IMR-90 (cell line): Measurements from ENCODE around the gene AMD1. TPM values are rescaled to one million over a fixed set of nuclear protein-coding genes. Genes with fewer than 3 reads are reported as not detected.

Experiments
- ATAC-seq: fragments of 200-7000 bp; cut with Tn5 transposase; 2 replicates; pipeline ENCODE4 v1.9.1; 2020; ENCODE audit warnings: low read depth, mild to moderate bottlenecking, moderate library complexity
- BruUV-seq: library from RNA; stranded (reverse); fragments of 400-500 nt; replicated peaks from 2 replicates; lab custom pipeline; 2021; lab: Mats Ljungman, UMichigan
- CTCF ChIA-PET: fragments of 300-600 bp; formaldehyde crosslinking; extraction: SDS; loops from one replicate; lab custom pipeline; 2021; ENCODE audit warnings: antibody characterized with exemption; lab: Yijun Ruan, JAX
- POLR2A ChIA-PET: fragments of 300-600 bp; sonication (Branson Sonifier 250); formaldehyde crosslinking; loops from one replicate; lab custom pipeline; 2022; ENCODE audit warnings: antibody characterized with exemption; ENCODE audit not compliant: unreplicated experiment; lab: Charles Lee
- DNase-seq: peaks from one replicate; pipeline ENCODE4 v3.0.0; 2013
- H2AFZ ChIP-seq: replicated peaks from 2 replicates; pipeline ENCODE3; 2013; ENCODE audit warnings: low read length, mild to moderate bottlenecking; ENCODE audit not compliant: poor library complexity
- H2AK5ac ChIP-seq: 2 replicates; pipeline ENCODE4 v1.6.1; 2013; ENCODE audit warnings: low read depth, low read length, inconsistent platforms
- H2AK9ac ChIP-seq: replicated peaks from 2 replicates; pipeline ENCODE3; 2013; ENCODE audit warnings: mild to moderate bottlenecking, low read depth, low read length, moderate library complexity; ENCODE audit not compliant: poor library complexity
- H2BK120ac ChIP-seq: 2 replicates; pipeline ENCODE4 v1.6.1; 2013; ENCODE audit warnings: low read depth, low read length, inconsistent platforms
- H2BK15ac ChIP-seq: 3 replicates; pipeline ENCODE4 v1.6.1; 2013; ENCODE audit warnings: low read depth, low read length, inconsistent platforms
- H2BK20ac ChIP-seq: 2 replicates; pipeline ENCODE4 v1.6.1; 2013; ENCODE audit warnings: low read depth, mild to moderate bottlenecking, inconsistent platforms, low read length, moderate library complexity
- H2BK5ac ChIP-seq: 2 replicates; pipeline ENCODE4 v1.6.1; 2013; ENCODE audit warnings: mild to moderate bottlenecking, low read depth, low read length, inconsistent platforms; ENCODE audit not compliant: poor library complexity, severe bottlenecking
- H3K14ac ChIP-seq: replicated peaks from 2 replicates; pipeline ENCODE4 v1.6.1; 2013; ENCODE audit warnings: low read depth, low read length, inconsistent platforms
- H3K18ac ChIP-seq: 2 replicates; pipeline ENCODE4 v1.6.1; 2013; ENCODE audit warnings: low read depth, low read length, control low read depth
- H3K23ac ChIP-seq: 2 replicates; pipeline ENCODE4 v1.6.1; 2013; ENCODE audit warnings: low read depth, low read length, inconsistent platforms
- H3K27ac ChIP-seq: 2 replicates; pipeline ENCODE4 v1.5.1; 2013; ENCODE audit warnings: mild to moderate bottlenecking, control low read depth, low read length; ENCODE audit not compliant: insufficient read depth
- H3K27me3 ChIP-seq: 2 replicates; pipeline ENCODE4 v1.6.1; 2013; ENCODE audit warnings: low read length; ENCODE audit not compliant: control insufficient read depth, insufficient read depth
- H3K36me3 ChIP-seq: 2 replicates; pipeline ENCODE4 v1.6.1; 2013; ENCODE audit warnings: low read length, mixed read lengths; ENCODE audit not compliant: control insufficient read depth, insufficient read depth
- H3K4ac ChIP-seq: 2 replicates; pipeline ENCODE4 v1.6.1; 2013; ENCODE audit warnings: low read depth, low read length, inconsistent platforms
- H3K4me1 ChIP-seq: 2 replicates; pipeline ENCODE4 v1.6.1; 2013; ENCODE audit warnings: low read length, mixed read lengths; ENCODE audit not compliant: control insufficient read depth, insufficient read depth
- H3K4me2 ChIP-seq: 2 replicates; pipeline ENCODE4 v1.6.1; 2013; ENCODE audit warnings: low read depth, mild to moderate bottlenecking, control low read depth, low read length, moderate library complexity
- H3K4me3 ChIP-seq: 2 replicates; pipeline ENCODE4 v1.5.1; 2013; ENCODE audit warnings: low read depth, mild to moderate bottlenecking, control low read depth, low read length, moderate library complexity; ENCODE audit not compliant: insufficient read depth
- H3K56ac ChIP-seq: 2 replicates; pipeline ENCODE4 v1.6.1; 2013; ENCODE audit warnings: low read length, inconsistent platforms; ENCODE audit not compliant: insufficient read depth; ENCODE audit errors: extremely low read depth
- H3K79me1 ChIP-seq, 2 experiments: 2 replicates each; pipeline ENCODE4 v1.6.1; 2013; ENCODE audit warnings: low read length in 2 of 2, inconsistent platforms in 1 of 2, low read depth in 1 of 2
- H3K9ac ChIP-seq: 2 replicates; pipeline ENCODE4 v1.6.1; 2013; ENCODE audit warnings: low read depth, low read length, control low read depth
- H3K9me1 ChIP-seq: 2 replicates; pipeline ENCODE4 v1.6.1; 2013; ENCODE audit warnings: low read length, inconsistent platforms; ENCODE audit not compliant: insufficient read depth
- H3K9me3 ChIP-seq: 2 replicates; pipeline ENCODE4 v1.6.1; 2013; ENCODE audit warnings: low read length; ENCODE audit not compliant: control insufficient read depth, insufficient read depth
- H4K20me1 ChIP-seq: 2 replicates; pipeline ENCODE4 v1.6.1; 2013; ENCODE audit warnings: low read length, inconsistent platforms; ENCODE audit not compliant: insufficient read depth
- H4K5ac ChIP-seq: 2 replicates; pipeline ENCODE4 v1.6.1; 2013; ENCODE audit warnings: mild to moderate bottlenecking, low read depth, low read length, control low read depth
- H4K8ac ChIP-seq, 2 experiments: 2 replicates each; pipeline ENCODE4 v1.6.1; 2013; ENCODE audit warnings: low read depth in 2 of 2, low read length in 2 of 2, control low read depth in 1 of 2, inconsistent platforms in 1 of 2
- H4K91ac ChIP-seq: 2 replicates; pipeline ENCODE4 v1.6.1; 2013; ENCODE audit warnings: low read depth, low read length, inconsistent platforms; ENCODE audit not compliant: insufficient read depth
- BHLHE40 ChIP-seq: fragments of 150-350 bp; IDR thresholded peaks from 2 replicates; pipeline ENCODE4 v1.6.1; 2016; ENCODE audit warnings: mild to moderate bottlenecking, low read depth, low read length
- CEBPB ChIP-seq: IDR thresholded peaks from 2 replicates; pipeline ENCODE4 v1.6.1; 2012; ENCODE audit warnings: low read depth, low read length, improper control_type of control experiment
- CHD1 ChIP-seq: IDR thresholded peaks from 2 replicates; pipeline ENCODE4 v1.6.1; 2012; ENCODE audit warnings: low read depth, low read length, improper control_type of control experiment
- CTCF ChIP-seq: conservative IDR thresholded peaks from 2 replicates; pipeline ENCODE4 v1.5.1; 2012; ENCODE audit warnings: mild to moderate bottlenecking, low read depth, low read length, improper control_type of control experiment
- ELK1 ChIP-seq: fragments of 150-350 bp; IDR thresholded peaks from 2 replicates; pipeline ENCODE4 v1.6.1; 2016; ENCODE audit warnings: low read depth, mild to moderate bottlenecking, low read length, moderate library complexity, borderline replicate concordance
- FOS ChIP-seq: fragments of 150-350 bp; IDR thresholded peaks from 2 replicates; pipeline ENCODE4 v1.6.1; 2016; ENCODE audit warnings: low read depth, low read length
- MAFK ChIP-seq: IDR thresholded peaks from 2 replicates; pipeline ENCODE4 v1.6.1; 2012; ENCODE audit warnings: low read depth, low read length, improper control_type of control experiment
- MAZ ChIP-seq: IDR thresholded peaks from 2 replicates; pipeline ENCODE4 v1.6.1; 2012; ENCODE audit warnings: low read depth, mild to moderate bottlenecking, low read length, improper control_type of control experiment, moderate library complexity, borderline replicate concordance
- MXI1 ChIP-seq: IDR thresholded peaks from 2 replicates; pipeline ENCODE4 v1.6.1; 2012; ENCODE audit warnings: low read depth, mild to moderate bottlenecking, low read length, moderate library complexity, borderline replicate concordance
- NFE2L2 ChIP-seq: fragments of 150-350 bp; IDR thresholded peaks from 2 replicates; pipeline ENCODE4 v1.6.1; 2016; ENCODE audit warnings: low read depth, mild to moderate bottlenecking, low read length
- POLR2A ChIP-seq: IDR thresholded peaks from 2 replicates; pipeline ENCODE4 v1.6.1; 2012; ENCODE audit warnings: mild to moderate bottlenecking, low read depth, low read length
- RAD21 ChIP-seq: IDR thresholded peaks from 2 replicates; pipeline ENCODE4 v1.6.1; 2012; ENCODE audit warnings: low read length, improper control_type of control experiment
- RCOR1 ChIP-seq: IDR thresholded peaks from 2 replicates; pipeline ENCODE4 v1.6.1; 2012; ENCODE audit warnings: mild to moderate bottlenecking, low read length, improper control_type of control experiment; ENCODE audit not compliant: insufficient replicate concordance
- RFX5 ChIP-seq: IDR thresholded peaks from 2 replicates; pipeline ENCODE4 v1.8.0; 2012; ENCODE audit warnings: low read depth, mild to moderate bottlenecking, low read length, moderate library complexity
- SMC3 ChIP-seq: fragments of 150-350 bp; IDR thresholded peaks from 2 replicates; pipeline ENCODE4 v1.6.1; 2016; ENCODE audit warnings: low read depth, mild to moderate bottlenecking, antibody characterized with exemption, low read length, moderate library complexity
- USF2 ChIP-seq: fragments of 150-350 bp; IDR thresholded peaks from 2 replicates; pipeline ENCODE4 v1.6.1; 2017; ENCODE audit warnings: mild to moderate bottlenecking, antibody characterized with exemption, low read length, low read depth
- WGBS, 2 experiments: methylation state at CpG; one replicate each; pipeline versions ENCODE4 v1.1.5 to v1.1.7; 2013; ENCODE audit warnings: missing lambda C conversion rate in 2 of 2; ENCODE audit not compliant: insufficient read length in 1 of 2; ENCODE audit errors: extremely low coverage in 2 of 2; 5-methylcytosine and 5-hydroxymethylcytosine counted together
- dilution Hi-C: fragments of 300-500 bp; cut with HindIII; formaldehyde crosslinking; loops from one replicate; pipeline ENCODE4 v1.14.3; 2018; ENCODE audit warnings: low sequenced_read_pairs; ENCODE audit not compliant: unreplicated experiment
- in situ Hi-C: fragments of 300-500 bp; cut with MboI; formaldehyde crosslinking; loops from 3 replicates; pipeline ENCODE4 v1.14.3; 2019; ENCODE audit warnings: low sequenced_read_pairs, inconsistent platforms, mixed read lengths
- intact Hi-C: fragments of 100-400 bp; cut with micrococcal nuclease; formaldehyde crosslinking; loops from 2 replicates; pipeline ENCODE4 v1.10.0; 2022
- polyA plus RNA-seq, 3 experiments: library from polyadenylated mRNA; depleted of rRNA; stranded (reverse); fragments of >200 nt; gene quantifications; 2 replicates each; pipeline ENCODE4 v1.2.3, GENCODE V29; 2012; ENCODE audit warnings: low replicate concordance in 1 of 3
- total RNA-seq: library from RNA; depleted of rRNA; stranded (reverse); fragments of >200 nt; gene quantifications from 2 replicates; pipeline ENCODE4 v1.2.3, GENCODE V29; 2012

Gene AMD1
- total and polyA plus RNA-seq, 2 of the 4 experiments (the other 2 are of a cell fraction): 32.2 to 65.8 TPM

GRCh38 chr6:110858562-110859214, 15.9 kb upstream of the AMD1 start:
- Histone ChIP-seq H3K9ac (no peak overlapping the region), H3K4me3 (no peak overlapping the region), H3K18ac (no peak overlapping the region), H3K79me1 (no peaks in the 10 kb centered on the region), H3K14ac (no peak overlapping the region), H3K27ac (no peak overlapping the region), H3K36me3 (no peaks in the 10 kb centered on the region), H3K4me1 (no peaks in the 10 kb centered on the region), H2BK20ac (no peak overlapping the region), H2BK15ac (no peak overlapping the region), H3K56ac (no peak overlapping the region), H2AK5ac (no peak overlapping the region), H3K9me1 (no peaks in the 10 kb centered on the region), H4K8ac (no peak overlapping the region), H3K9me3 (no peaks in the 10 kb centered on the region), H4K91ac (no peak overlapping the region), H2AFZ (no peak overlapping the region), H3K4ac (no peak overlapping the region), H3K23ac (no peak overlapping the region), H4K5ac (no peak overlapping the region), H2AK9ac (no peak overlapping the region), H3K4me2 (no peak overlapping the region), H3K27me3 (no peaks in the 10 kb centered on the region), H2BK120ac (no peak overlapping the region), H2BK5ac (no peak overlapping the region), H4K20me1 (no peaks in the 10 kb centered on the region)
- intact Hi-C loops: no loop called here
- dilution Hi-C loops: no loop called here
- DNase-seq (no peak), ATAC-seq (no peak)
- 97% methylated on average over 11 of the region's 31 CpGs; no CpG with 5 or more reads in 1 of the 2 experiments for WGBS, 2 experiments
- BruUV-seq: no TSS peak
- in situ Hi-C loops: no loop called here
- POLR2A ChIA-PET: no interaction called here
- TF ChIP-seq MAZ (no peak), MAFK (no peak), CEBPB (no peak), RAD21 (no peak), NFE2L2 (no peak), ELK1 (no peak), RFX5 (no peak), SMC3 (no peak), RCOR1 (no peak), CHD1 (no peak), FOS (no peak), BHLHE40 (no peak), USF2 (no peak), MXI1 (no peak), CTCF (no peak), POLR2A (no peak)
- CTCF ChIA-PET: no interaction called here
